SK-N-SH (cell line): ENCODE measurements around the gene UNC50. TPM values are rescaled to one million over a fixed set of nuclear protein-coding genes. Genes with fewer than 3 reads are reported as not detected.

Experiments
- CTCF ChIA-PET: fragments of 300-600, 350-600 bp; formaldehyde crosslinking; extraction: SDS; loops from one replicate; lab custom pipeline; 2021; lab: Yijun Ruan, JAX
- POLR2A ChIA-PET: fragments of 350-600 bp; sonication (Branson Sonifier 250); formaldehyde crosslinking; extraction: SDS; loops from one replicate; lab custom pipeline; 2020; ENCODE audit warnings: antibody characterized with exemption, inconsistent platforms; lab: Yijun Ruan, JAX
- DNase-seq: peaks from one replicate; pipeline ENCODE4 v3.0.0; 2012
- H2AFZ ChIP-seq: fragments of 200-600 bp; sonication (generic); 2 replicates; pipeline ENCODE4 v1.8.1; 2016; ENCODE audit warnings: antibody characterized with exemption, mild to moderate bottlenecking, low read depth
- H3F3A ChIP-seq: fragments of 200-600 bp; sonication (generic); replicated peaks from 2 replicates; pipeline ENCODE3; 2016; ENCODE audit warnings: antibody characterized with exemption, mild to moderate bottlenecking; ENCODE audit not compliant: insufficient read depth
- H3K27ac ChIP-seq, 2 experiments: fragments of 200-500 bp in 1 of 2; fragments of 200-600 bp in 1 of 2; sonication (Bioruptor generic) in 1 of 2; sonication (generic), shearing (Covaris generic) in 1 of 2; 2 replicates each; pipeline versions ENCODE4 v1.5.1 to v1.6.1; 2014 to 2016; ENCODE audit warnings: low read depth in 2 of 2, inconsistent platforms in 1 of 2, low read length in 1 of 2, mild to moderate bottlenecking in 1 of 2, mixed read lengths in 1 of 2
- H3K27me3 ChIP-seq: fragments of 200-600 bp; sonication (generic), shearing (Covaris generic); 2 replicates; pipeline ENCODE4 v1.6.1; 2016; ENCODE audit warnings: mixed run types; ENCODE audit not compliant: insufficient read depth
- H3K36me3 ChIP-seq, 2 experiments: fragments of 200-500 bp in 1 of 2; fragments of 200-600 bp in 1 of 2; sonication (Bioruptor generic) in 1 of 2; sonication (generic) in 1 of 2; replicated peaks in 1 of 2; 2 replicates each; pipeline versions ENCODE3 to v1.5.1; 2014 to 2016; ENCODE audit warnings: low read length in 1 of 2, mild to moderate bottlenecking in 1 of 2; ENCODE audit not compliant: insufficient read depth in 2 of 2, control insufficient read depth in 1 of 2
- H3K4me1 ChIP-seq, 2 experiments: fragments of 200-500 bp in 1 of 2; fragments of 200-600 bp in 1 of 2; sonication (Bioruptor generic) in 1 of 2; sonication (generic), shearing (Covaris generic) in 1 of 2; 2 replicates each; pipeline versions ENCODE4 v1.5.1 to v1.6.1; 2014 to 2016; ENCODE audit warnings: low read depth in 1 of 2, low read length in 1 of 2, mixed run types in 1 of 2; ENCODE audit not compliant: insufficient read depth in 2 of 2, control insufficient read depth in 1 of 2
- H3K4me2 ChIP-seq: fragments of 200-600 bp; sonication (generic), shearing (Covaris generic); 2 replicates; pipeline ENCODE4 v1.6.1; 2017; ENCODE audit warnings: mixed run types
- H3K4me3 ChIP-seq, 2 experiments: fragments of 200-500 bp in 1 of 2; fragments of 200-600 bp in 1 of 2; sonication (Bioruptor generic) in 1 of 2; sonication (generic), shearing (Covaris generic) in 1 of 2; 2 replicates each; pipeline versions ENCODE4 v1.5.1 to v1.8.1; 2014 to 2016; ENCODE audit warnings: low read depth in 2 of 2, inconsistent platforms in 1 of 2, low read length in 1 of 2, mild to moderate bottlenecking in 1 of 2, mixed read lengths in 1 of 2, moderate library complexity in 1 of 2
- H3K79me2 ChIP-seq: fragments of 200-600 bp; sonication (generic); 2 replicates; pipeline ENCODE4 v1.8.1; 2017; ENCODE audit warnings: mild to moderate bottlenecking; ENCODE audit not compliant: insufficient read depth
- H3K9ac ChIP-seq: fragments of 200-600 bp; sonication (generic); 2 replicates; pipeline ENCODE4 v1.6.1; 2017; ENCODE audit warnings: mixed run types
- H3K9me2 ChIP-seq: fragments of 200-600 bp; sonication (generic); 2 replicates; pipeline ENCODE4 v1.6.1; 2017; ENCODE audit warnings: mixed run types
- H3K9me3 ChIP-seq: fragments of 200-600 bp; sonication (generic); 2 replicates; pipeline ENCODE4 v1.6.1; 2017; ENCODE audit warnings: mixed run types, mild to moderate bottlenecking, moderate library complexity
- H4K20me1 ChIP-seq: fragments of 200-600 bp; sonication (generic); 2 replicates; pipeline ENCODE4 v1.6.1; 2017; ENCODE audit warnings: mild to moderate bottlenecking, mixed run types; ENCODE audit not compliant: insufficient read depth
- ELF1 ChIP-seq: IDR thresholded peaks from 2 replicates; pipeline ENCODE4 v1.4.0; 2012
- EP300 ChIP-seq, 2 experiments: IDR thresholded peaks; 2 replicates each; pipeline versions ENCODE4 v1.4.0 to v1.6.1; 2012; ENCODE audit warnings: borderline replicate concordance in 1 of 2, low read depth in 1 of 2, low read length in 1 of 2
- FOXJ3 ChIP-seq: sonication (generic); formaldehyde crosslinking; IDR thresholded peaks from 2 replicates; pipeline ENCODE4 v1.5.1; 2020; ENCODE audit warnings: mild to moderate bottlenecking, missing genetic modification reagents
- GABPA ChIP-seq: IDR thresholded peaks from 2 replicates; pipeline ENCODE4 v1.4.0; 2012; ENCODE audit warnings: low read depth, mild to moderate bottlenecking
- RCOR1 ChIP-seq: fragments of 150-350 bp; IDR thresholded peaks from 2 replicates; pipeline ENCODE4 v1.6.1; 2017; ENCODE audit warnings: antibody characterized with exemption, low read length
- RFX5 ChIP-seq: IDR thresholded peaks from 2 replicates; pipeline ENCODE4 v1.6.1; 2012; ENCODE audit warnings: mild to moderate bottlenecking, improper control_type of control experiment, low read length
- RXRA ChIP-seq: IDR thresholded peaks from 2 replicates; pipeline ENCODE4 v1.4.0; 2012; ENCODE audit warnings: low read depth, mild to moderate bottlenecking, borderline replicate concordance
- SIN3A ChIP-seq: IDR thresholded peaks from 2 replicates; pipeline ENCODE4 v1.6.1; 2012; ENCODE audit warnings: low read depth, mild to moderate bottlenecking, low read length, moderate library complexity, borderline replicate concordance
- TAF1 ChIP-seq: IDR thresholded peaks from 2 replicates; pipeline ENCODE4 v1.6.1; 2012; ENCODE audit warnings: low read depth, mild to moderate bottlenecking, low read length, moderate library complexity, borderline replicate concordance
- TCF12 ChIP-seq: IDR thresholded peaks from 2 replicates; pipeline ENCODE4 v1.4.0; 2012
- TEAD4 ChIP-seq: IDR thresholded peaks from 2 replicates; pipeline ENCODE4 v1.4.0; 2012; ENCODE audit warnings: mild to moderate bottlenecking, borderline replicate concordance; ENCODE audit not compliant: insufficient read depth
- YY1 ChIP-seq: IDR thresholded peaks from 2 replicates; pipeline ENCODE4 v1.4.0; 2012; ENCODE audit warnings: low read depth, mild to moderate bottlenecking
- WGBS: methylation state at CpG from one replicate; pipeline ENCODE4 v1.1.6; 2017; ENCODE audit warnings: low lambda C conversion rate; 5-methylcytosine and 5-hydroxymethylcytosine counted together
- polyA plus RNA-seq, 3 experiments: library from polyadenylated mRNA; depleted of rRNA; stranded (reverse); fragments of >200 nt; gene quantifications; 2 replicates each; pipeline ENCODE4 v1.2.3, GENCODE V29; 2012
- TF ChIP-seq, protein P1 (sequence below): fragments of 200-600 bp; sonication (generic); IDR thresholded peaks from 2 replicates; pipeline ENCODE4 v1.6.1; 2017; ENCODE audit warnings: antibody characterized with exemption, mild to moderate bottlenecking, moderate library complexity
- TF ChIP-seq, protein P2 (sequence below): fragments of 150-350 bp; IDR thresholded peaks from 2 replicates; pipeline ENCODE4 v1.6.1; 2017; ENCODE audit warnings: antibody characterized with exemption, low read length, low read depth, borderline replicate concordance
- TF ChIP-seq, protein P3 (sequence below): IDR thresholded peaks from 2 replicates; pipeline ENCODE4 v1.4.0; 2012; ENCODE audit warnings: low read depth
- TF ChIP-seq, protein P4 (sequence below): IDR thresholded peaks from 2 replicates; pipeline ENCODE4; 2012
- TF ChIP-seq, protein P5 (sequence below): IDR thresholded peaks from 2 replicates; pipeline ENCODE4 v1.4.0; 2012; ENCODE audit warnings: low read depth, borderline replicate concordance

UNC50 gene
- polyA plus RNA-seq, 1 of the 3 experiments (the other 2 are of a cell fraction) = 46.9 TPM

DNA sequence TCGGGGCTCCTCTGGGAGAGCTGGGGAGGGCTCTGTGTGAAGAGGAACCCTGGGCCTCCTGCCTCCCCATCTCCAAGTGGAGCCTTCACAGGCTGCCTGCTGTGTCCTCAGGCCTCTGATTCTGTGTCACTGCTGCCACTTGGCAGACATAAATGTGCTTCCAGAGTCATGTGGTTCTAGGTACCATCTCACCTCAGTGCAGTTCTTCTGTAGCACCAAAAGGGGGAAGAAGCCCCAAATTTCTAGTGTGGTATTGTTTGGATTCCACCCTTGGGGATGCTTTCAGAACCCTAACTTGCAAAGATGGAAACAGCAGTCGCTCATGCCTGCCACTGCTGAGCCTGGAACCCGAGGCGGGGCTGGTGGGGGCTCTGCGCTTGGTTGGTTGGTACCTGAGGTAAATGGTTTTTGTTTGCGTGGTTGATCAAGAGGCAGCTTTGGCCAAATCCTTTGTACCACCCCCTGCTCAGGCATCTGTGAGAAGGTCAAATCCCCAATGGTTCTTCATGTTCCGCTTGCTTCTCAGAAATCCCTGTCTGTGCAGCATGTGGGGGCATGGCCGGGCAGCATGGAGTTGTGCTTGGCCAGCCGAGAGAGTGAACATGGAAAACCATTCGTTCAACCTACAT is 27.6 kb upstream of the UNC50 start:
- POLR2A ChIA-PET = no interaction called here
- no peak overlapping the region for H3K9ac ChIP-seq
- H2AFZ ChIP-seq = no peak overlapping the region
- no peak overlapping the region for H3K4me3 ChIP-seq
- peaks cover 4% of the 10 kb centered on the region for H3F3A ChIP-seq
- no peak overlapping the region for H3K4me2 ChIP-seq
- TF ChIP-seq FOXJ3 (CRISPR knock-in tag) (no peak), EP300 (IDR thresholded peaks at IDR 0.05; ENCODE audit: borderline replicate concordance in 1 of 2, low read depth in 1 of 2, low read length in 1 of 2) (no peak), GABPA (no peak), TCF12 (no peak), RCOR1 (no peak), TEAD4 (no peak), TAF1 (no peak), RXRA (no peak), SIN3A (no peak), RFX5 (no peak), YY1 (no peak), ELF1 (no peak)
- TF ChIP-seq, protein P1, sequence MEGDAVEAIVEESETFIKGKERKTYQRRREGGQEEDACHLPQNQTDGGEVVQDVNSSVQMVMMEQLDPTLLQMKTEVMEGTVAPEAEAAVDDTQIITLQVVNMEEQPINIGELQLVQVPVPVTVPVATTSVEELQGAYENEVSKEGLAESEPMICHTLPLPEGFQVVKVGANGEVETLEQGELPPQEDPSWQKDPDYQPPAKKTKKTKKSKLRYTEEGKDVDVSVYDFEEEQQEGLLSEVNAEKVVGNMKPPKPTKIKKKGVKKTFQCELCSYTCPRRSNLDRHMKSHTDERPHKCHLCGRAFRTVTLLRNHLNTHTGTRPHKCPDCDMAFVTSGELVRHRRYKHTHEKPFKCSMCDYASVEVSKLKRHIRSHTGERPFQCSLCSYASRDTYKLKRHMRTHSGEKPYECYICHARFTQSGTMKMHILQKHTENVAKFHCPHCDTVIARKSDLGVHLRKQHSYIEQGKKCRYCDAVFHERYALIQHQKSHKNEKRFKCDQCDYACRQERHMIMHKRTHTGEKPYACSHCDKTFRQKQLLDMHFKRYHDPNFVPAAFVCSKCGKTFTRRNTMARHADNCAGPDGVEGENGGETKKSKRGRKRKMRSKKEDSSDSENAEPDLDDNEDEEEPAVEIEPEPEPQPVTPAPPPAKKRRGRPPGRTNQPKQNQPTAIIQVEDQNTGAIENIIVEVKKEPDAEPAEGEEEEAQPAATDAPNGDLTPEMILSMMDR = no peak
- TF ChIP-seq, protein P2, sequence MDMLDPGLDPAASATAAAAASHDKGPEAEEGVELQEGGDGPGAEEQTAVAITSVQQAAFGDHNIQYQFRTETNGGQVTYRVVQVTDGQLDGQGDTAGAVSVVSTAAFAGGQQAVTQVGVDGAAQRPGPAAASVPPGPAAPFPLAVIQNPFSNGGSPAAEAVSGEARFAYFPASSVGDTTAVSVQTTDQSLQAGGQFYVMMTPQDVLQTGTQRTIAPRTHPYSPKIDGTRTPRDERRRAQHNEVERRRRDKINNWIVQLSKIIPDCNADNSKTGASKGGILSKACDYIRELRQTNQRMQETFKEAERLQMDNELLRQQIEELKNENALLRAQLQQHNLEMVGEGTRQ = no peak
- TF ChIP-seq, protein P3, sequence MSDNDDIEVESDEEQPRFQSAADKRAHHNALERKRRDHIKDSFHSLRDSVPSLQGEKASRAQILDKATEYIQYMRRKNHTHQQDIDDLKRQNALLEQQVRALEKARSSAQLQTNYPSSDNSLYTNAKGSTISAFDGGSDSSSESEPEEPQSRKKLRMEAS = no peak
- TF ChIP-seq, protein P4, sequence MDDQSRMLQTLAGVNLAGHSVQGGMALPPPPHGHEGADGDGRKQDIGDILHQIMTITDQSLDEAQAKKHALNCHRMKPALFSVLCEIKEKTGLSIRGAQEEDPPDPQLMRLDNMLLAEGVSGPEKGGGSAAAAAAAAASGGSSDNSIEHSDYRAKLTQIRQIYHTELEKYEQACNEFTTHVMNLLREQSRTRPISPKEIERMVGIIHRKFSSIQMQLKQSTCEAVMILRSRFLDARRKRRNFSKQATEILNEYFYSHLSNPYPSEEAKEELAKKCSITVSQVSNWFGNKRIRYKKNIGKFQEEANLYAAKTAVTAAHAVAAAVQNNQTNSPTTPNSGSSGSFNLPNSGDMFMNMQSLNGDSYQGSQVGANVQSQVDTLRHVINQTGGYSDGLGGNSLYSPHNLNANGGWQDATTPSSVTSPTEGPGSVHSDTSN = no peak
- TF ChIP-seq, protein P5, sequence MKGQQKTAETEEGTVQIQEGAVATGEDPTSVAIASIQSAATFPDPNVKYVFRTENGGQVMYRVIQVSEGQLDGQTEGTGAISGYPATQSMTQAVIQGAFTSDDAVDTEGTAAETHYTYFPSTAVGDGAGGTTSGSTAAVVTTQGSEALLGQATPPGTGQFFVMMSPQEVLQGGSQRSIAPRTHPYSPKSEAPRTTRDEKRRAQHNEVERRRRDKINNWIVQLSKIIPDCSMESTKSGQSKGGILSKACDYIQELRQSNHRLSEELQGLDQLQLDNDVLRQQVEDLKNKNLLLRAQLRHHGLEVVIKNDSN = no peak
- H3K27me3 ChIP-seq = no peaks in the 10 kb centered on the region
- H4K20me1 ChIP-seq = no peaks in the 10 kb centered on the region
- no peaks in the 10 kb centered on the region for H3K9me2 ChIP-seq
- no peaks in the 10 kb centered on the region for H3K4me1 ChIP-seq
- peaks cover 0 to 31% of the 10 kb centered on the region in 2 experiments for H3K36me3 ChIP-seq
- WGBS = 96% methylated on average over 9 of the region's 10 CpGs
- no peaks in the 10 kb centered on the region for H3K79me2 ChIP-seq
- CTCF ChIA-PET = interaction anchor here (1.1 to 2.2 kb wide), 5 partner anchors 9 to 168 kb away, joined by 3 to 10 read pairs (median 5); no protein-coding TSS in a partner anchor
- DNase-seq = no peak
- H3K27ac ChIP-seq = no peak overlapping the region
- H3K9me3 ChIP-seq = no peaks in the 10 kb centered on the region
